ENCODE results near the gene DDX11. TPM values are rescaled to one million over a fixed set of nuclear protein-coding genes. Genes with fewer than 3 reads are reported as not detected.

Gene DDX11
- total and polyA plus RNA-seq, 7 donors, result 3.6 to 31.4 (median 8.2) TPM

DNA sequence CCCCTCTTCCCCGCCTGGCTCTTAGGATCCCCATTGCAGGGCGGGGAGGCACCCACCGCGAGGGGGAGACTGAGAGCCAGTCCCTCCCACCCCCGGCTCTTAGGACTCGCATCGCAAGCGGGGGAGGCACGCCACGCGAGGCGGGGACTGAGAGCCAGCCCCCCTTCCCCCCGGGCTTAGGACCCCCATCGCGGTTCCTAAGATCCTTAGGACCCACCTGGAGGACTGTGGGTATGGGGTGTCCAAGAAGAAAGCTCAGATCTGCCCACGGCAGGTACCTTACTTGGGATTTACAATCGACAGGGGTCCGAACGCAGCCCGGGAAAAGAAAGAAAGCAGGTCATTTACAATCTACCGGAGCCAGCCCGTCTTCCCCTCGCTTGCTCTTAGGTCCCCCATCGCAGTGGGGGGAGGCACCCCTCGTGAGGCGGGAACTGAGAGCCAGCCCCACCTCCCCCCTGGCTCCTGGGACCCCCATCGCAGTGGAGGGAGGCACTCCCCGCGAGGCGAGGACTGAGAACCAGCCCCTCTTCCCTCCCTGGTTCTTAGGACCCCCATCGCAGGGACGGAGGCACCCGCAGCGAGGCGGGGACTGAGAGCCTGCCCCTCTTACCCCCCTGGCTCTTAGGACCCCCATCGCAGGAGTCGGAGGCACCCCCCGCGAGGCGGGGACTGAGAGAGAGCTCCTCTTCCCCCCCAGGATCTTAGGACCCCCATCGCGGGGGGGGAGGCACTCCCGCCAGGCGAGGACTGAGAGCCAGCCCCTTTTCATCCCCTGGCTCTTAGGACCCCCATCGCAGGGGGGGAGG is 43.7 kb downstream of the DDX11 start:
- peak overlapping the region; percentile 29 to 45 (median 35) for H3K4me3 ChIP-seq
- WGBS, 2 donors, result 3 to 5% methylated on average over 45 of the region's 45 CpGs
- no peaks in the 10 kb centered on the region for H3K9me3 ChIP-seq
- DNase-seq, result no peak
- intact Hi-C loops (cut with DNase I), result loop anchor here (10.0 kb wide), 1 partner anchor 157 kb away; no protein-coding TSS in a partner anchor
- H3K27ac ChIP-seq, result no peak overlapping the region
- H3K4me1 ChIP-seq, result peaks cover 0 to 38% (median 31%) of the 10 kb centered on the region in 4 donors
- H3K27me3 ChIP-seq, result peaks cover 0 to 45% (median 16%) of the 10 kb centered on the region in 3 donors
- no peaks in the 10 kb centered on the region for H3K36me3 ChIP-seq
- TF ChIP-seq POLR2A (IDR thresholded peaks at IDR 0.05), result no peak
- TF ChIP-seq, protein P1, sequence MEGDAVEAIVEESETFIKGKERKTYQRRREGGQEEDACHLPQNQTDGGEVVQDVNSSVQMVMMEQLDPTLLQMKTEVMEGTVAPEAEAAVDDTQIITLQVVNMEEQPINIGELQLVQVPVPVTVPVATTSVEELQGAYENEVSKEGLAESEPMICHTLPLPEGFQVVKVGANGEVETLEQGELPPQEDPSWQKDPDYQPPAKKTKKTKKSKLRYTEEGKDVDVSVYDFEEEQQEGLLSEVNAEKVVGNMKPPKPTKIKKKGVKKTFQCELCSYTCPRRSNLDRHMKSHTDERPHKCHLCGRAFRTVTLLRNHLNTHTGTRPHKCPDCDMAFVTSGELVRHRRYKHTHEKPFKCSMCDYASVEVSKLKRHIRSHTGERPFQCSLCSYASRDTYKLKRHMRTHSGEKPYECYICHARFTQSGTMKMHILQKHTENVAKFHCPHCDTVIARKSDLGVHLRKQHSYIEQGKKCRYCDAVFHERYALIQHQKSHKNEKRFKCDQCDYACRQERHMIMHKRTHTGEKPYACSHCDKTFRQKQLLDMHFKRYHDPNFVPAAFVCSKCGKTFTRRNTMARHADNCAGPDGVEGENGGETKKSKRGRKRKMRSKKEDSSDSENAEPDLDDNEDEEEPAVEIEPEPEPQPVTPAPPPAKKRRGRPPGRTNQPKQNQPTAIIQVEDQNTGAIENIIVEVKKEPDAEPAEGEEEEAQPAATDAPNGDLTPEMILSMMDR (IDR thresholded peaks at IDR 0.05), result peak in 3 of 4 experiments; percentile 30 to 76 (median 38)
- no peak for TF ChIP-seq POLR2AphosphoS5 (IDR thresholded peaks at IDR 0.05)
- TF ChIP-seq EP300 (IDR thresholded peaks at IDR 0.05), result no peak

DNA sequence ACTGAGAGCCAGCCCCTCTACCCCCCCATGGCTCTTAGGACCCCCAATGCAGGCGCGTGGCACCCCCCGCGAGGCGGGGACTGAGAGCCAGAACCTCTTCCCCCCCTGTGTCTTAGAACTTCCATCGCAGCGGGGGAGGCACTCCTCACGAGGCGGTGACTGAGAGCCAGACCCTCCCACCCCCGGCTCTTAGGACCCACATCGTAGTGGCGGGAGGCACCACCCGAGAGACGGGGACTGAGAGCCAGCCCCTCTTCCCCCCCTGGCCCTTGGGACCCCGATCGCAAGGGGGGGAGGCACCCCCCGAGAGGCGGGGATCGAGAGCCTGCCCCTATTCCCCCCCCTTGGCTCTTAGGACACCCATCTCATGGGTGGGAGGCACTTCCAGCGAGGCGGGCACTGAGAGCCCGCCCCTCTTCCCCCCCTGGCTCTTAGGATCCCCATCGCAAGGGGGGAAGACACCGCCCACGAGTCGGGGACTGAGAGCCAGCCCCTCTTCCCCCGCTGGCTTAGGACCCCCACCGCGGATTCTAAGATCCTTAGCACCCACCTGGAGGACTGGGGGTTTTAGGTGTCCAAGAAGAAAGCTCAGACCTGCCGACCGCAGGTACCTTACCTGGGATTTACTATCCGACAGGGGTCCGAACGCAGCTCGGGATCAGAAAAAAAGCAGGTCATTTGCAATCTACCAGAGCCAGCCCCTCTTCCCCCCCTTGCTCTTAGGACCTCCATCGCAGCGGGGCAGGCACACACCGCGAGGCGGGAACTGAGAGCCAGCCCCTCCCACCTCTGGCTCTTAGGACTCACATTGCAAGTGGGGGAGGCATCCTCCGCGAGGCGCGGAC is 44.9 kb downstream of the DDX11 start:
- TF ChIP-seq, protein P1 (IDR thresholded peaks at IDR 0.05), result no peak
- TF ChIP-seq POLR2AphosphoS5 (IDR thresholded peaks at IDR 0.05) (no peak), EP300 (IDR thresholded peaks at IDR 0.05) (no peak), POLR2A (IDR thresholded peaks at IDR 0.05) (no peak)
- H3K27ac ChIP-seq, result no peak overlapping the region
- WGBS, 2 donors, result 9 to 22% methylated on average over 44 of the region's 44 CpGs
- peak overlapping the region; percentile 21 to 38 (median 30) for H3K4me3 ChIP-seq
- H3K4me1 ChIP-seq, result peaks cover 0 to 33% (median 30%) of the 10 kb centered on the region in 4 donors
- H3K9me3 ChIP-seq, result no peaks in the 10 kb centered on the region
- intact Hi-C loops (cut with DNase I), result loop anchor here (10.0 kb wide), 1 partner anchor 156 kb away; no protein-coding TSS in a partner anchor
- H3K27me3 ChIP-seq, result peaks cover 0 to 45% (median 16%) of the 10 kb centered on the region in 3 donors
- H3K36me3 ChIP-seq, result no peaks in the 10 kb centered on the region
- no peak for DNase-seq

DNA sequence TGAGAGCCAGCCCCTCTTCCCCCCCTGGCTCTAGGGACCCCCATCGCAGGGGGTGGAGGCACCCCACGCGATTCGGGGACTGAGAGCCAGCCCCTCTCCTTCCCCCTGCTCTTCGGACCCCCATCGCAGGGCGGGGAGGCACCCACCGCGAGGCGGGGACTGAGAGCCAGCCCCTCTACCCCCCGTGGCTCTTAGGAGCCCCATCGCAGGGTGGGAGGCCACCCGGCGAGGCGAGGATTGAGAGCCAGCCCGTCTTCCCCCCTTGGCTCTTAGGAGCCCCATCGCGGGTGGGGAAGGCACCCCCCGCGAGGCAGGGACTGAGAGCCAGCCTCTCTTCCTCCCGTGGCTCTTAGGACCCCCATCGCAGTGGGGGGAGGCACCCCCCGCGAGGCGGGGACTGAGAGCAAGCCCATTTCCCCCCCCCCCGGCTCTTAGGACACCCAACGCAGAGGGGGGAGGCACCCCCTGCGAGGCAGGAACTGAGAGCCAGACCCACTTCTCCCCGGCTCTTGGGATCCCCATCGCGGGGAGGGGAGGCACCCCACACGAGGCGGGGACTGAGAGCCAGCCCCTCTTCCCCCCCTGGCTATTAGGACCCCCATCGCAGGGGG is 45.6 kb downstream of the DDX11 start:
- Histone ChIP-seq H3K4me1 (peaks cover 0 to 33% (median 29%) of the 10 kb centered on the region in 4 donors), H3K27ac (no peak overlapping the region), H3K4me3 (peak overlapping the region; percentile 21 to 38 (median 30)), H3K9me3 (no peaks in the 10 kb centered on the region), H3K27me3 (peaks cover 0 to 45% (median 16%) of the 10 kb centered on the region in 3 donors), H3K36me3 (no peaks in the 10 kb centered on the region)
- 10 to 34% methylated on average over 34 of the region's 34 CpGs for WGBS, 2 donors
- no peak for DNase-seq
- TF ChIP-seq POLR2AphosphoS5 (IDR thresholded peaks at IDR 0.05), result no peak
- TF ChIP-seq, protein P1 (IDR thresholded peaks at IDR 0.05), result no peak
- TF ChIP-seq POLR2A (IDR thresholded peaks at IDR 0.05), result no peak
- no peak for TF ChIP-seq EP300 (IDR thresholded peaks at IDR 0.05)
- intact Hi-C loops (cut with DNase I), result loop anchor here (10.0 kb wide), 1 partner anchor 156 kb away; no protein-coding TSS in a partner anchor

DNA sequence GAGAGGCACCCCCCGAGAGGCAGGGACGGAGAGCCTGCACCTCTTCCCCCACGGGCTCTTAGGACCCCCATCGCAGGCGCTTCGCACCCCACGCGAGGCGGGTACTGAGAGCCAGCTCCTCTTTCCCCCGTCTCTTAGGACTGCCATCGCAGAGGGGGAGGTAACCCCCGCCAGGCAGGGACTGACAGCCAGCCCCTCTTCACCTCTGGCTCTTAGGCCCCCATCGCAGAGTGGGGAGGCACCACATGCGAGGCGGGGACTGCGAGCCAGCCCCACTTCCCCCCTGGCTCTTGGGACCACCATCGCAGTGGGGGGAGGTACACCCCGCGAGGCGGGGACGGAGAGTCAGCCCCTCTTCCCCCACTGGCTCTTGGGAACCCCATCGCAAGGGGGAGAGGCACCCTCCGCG is 46.1 kb downstream of the DDX11 start:
- intact Hi-C loops (cut with DNase I), result loop anchor here (10.0 kb wide), 1 partner anchor 155 kb away; no protein-coding TSS in a partner anchor
- Histone ChIP-seq H3K36me3 (no peaks in the 10 kb centered on the region), H3K9me3 (no peaks in the 10 kb centered on the region), H3K4me3 (peak overlapping the region in 1 of 4 donors; percentile 29), H3K27me3 (peaks cover 0 to 45% (median 16%) of the 10 kb centered on the region in 3 donors), H3K27ac (no peak overlapping the region), H3K4me1 (peaks cover 0 to 33% (median 29%) of the 10 kb centered on the region in 4 donors)
- no peak for DNase-seq
- WGBS, 2 donors, result 12 to 56% methylated on average over 24 of the region's 24 CpGs
- TF ChIP-seq POLR2AphosphoS5 (IDR thresholded peaks at IDR 0.05) (no peak), EP300 (IDR thresholded peaks at IDR 0.05) (no peak), POLR2A (IDR thresholded peaks at IDR 0.05) (no peak)
- TF ChIP-seq, protein P1 (IDR thresholded peaks at IDR 0.05), result no peak
